GM12864 (cell line): ENCODE data around the gene PLPPR3.
"Not testable (repeated sequence)": the region's sequence is repeated elsewhere in the genome, so short reads cannot be mapped to it uniquely, and the experiment has no call there.

Experiments
- DNase-seq: peaks from one replicate; pipeline ENCODE4 v3.0.0-alpha.2; 2011; ENCODE audit warnings: low read depth
- H3K4me3 ChIP-seq: 2 replicates; pipeline ENCODE4 v1.5.1; 2011; ENCODE audit warnings: mild to moderate bottlenecking, low read depth, low read length, control low read depth
- TF ChIP-seq, protein P1 (sequence below): IDR thresholded peaks from 2 replicates; pipeline ENCODE4 v1.5.1; 2011; ENCODE audit warnings: low read depth, mild to moderate bottlenecking, moderate library complexity, low read length, control low read depth, inconsistent platforms; ENCODE audit errors: missing control alignments

PLPPR3 gene

DNA sequence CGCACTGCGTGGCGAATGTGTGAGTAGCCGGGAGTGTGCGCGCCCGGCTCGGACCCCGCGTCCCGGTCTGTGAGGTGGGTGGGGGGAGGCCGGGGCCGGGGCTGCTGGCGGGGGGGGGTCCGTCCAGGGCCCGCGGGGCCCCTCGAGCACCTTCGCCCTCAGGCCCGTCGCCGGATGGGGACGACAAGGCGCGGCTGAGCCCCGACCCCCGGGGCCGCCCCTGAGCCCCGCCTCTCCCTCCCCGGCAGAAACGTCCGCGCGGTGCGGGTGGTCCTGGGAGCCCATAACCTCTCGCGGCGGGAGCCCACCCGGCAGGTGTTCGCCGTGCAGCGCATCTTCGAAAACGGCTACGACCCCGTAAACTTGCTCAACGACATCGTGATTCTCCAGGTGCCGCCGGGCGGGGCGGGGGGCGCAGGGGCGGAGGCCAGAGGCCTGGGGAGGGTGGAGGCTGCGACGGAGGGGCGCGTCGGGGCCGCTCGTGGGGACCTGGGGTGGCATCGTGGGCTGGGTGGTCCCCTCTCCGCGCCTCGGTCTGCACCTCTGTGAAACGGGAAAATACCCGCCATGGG is 31.3 kb upstream of the PLPPR3 start:
- TF ChIP-seq, protein P1, sequence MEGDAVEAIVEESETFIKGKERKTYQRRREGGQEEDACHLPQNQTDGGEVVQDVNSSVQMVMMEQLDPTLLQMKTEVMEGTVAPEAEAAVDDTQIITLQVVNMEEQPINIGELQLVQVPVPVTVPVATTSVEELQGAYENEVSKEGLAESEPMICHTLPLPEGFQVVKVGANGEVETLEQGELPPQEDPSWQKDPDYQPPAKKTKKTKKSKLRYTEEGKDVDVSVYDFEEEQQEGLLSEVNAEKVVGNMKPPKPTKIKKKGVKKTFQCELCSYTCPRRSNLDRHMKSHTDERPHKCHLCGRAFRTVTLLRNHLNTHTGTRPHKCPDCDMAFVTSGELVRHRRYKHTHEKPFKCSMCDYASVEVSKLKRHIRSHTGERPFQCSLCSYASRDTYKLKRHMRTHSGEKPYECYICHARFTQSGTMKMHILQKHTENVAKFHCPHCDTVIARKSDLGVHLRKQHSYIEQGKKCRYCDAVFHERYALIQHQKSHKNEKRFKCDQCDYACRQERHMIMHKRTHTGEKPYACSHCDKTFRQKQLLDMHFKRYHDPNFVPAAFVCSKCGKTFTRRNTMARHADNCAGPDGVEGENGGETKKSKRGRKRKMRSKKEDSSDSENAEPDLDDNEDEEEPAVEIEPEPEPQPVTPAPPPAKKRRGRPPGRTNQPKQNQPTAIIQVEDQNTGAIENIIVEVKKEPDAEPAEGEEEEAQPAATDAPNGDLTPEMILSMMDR = no peak
- DNase-seq = no peak
- H3K4me3 ChIP-seq = no peak overlapping the region

DNA sequence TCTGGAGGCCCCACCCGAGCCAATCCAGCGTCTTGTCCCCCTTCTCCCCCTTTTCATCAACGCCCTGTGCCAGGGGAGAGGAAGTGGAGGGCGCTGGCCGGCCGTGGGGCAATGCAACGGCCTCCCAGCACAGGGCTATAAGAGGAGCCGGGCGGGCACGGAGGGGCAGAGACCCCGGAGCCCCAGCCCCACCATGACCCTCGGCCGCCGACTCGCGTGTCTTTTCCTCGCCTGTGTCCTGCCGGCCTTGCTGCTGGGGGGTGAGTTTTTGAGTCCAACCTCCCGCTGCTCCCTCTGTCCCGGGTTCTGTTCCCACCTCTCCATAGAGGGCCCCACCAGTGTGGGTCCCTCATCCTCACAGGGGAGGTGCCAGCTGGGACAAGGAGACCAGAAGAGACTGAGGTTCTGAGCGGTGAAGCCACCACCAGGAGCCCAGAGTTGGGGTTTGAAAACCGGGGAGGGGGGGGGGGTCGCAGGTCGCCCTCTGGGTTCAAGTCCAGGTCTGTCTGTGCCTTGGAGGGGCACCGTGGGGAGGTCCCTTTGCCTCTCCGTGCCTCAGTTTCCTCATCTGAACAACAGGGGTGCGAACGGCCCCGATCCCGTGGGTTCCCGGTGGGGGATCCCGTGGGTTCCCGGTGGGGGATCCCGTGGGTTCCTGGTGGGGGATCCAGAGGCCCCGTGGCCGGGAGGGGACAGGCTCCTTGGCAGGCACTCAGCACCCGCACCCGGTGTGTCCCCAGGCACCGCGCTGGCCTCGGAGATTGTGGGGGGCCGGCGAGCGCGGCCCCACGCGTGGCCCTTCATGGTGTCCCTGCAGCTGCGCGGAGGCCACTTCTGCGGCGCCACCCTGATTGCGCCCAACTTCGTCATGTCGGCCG is 30.6 kb upstream of the PLPPR3 start, which contains the start of gene ELANE:
ELANE (plus strand) TSS at position 168 of the 878 bp plus-strand sequence; CDS start at position 194, 26 bp downstream.
- DNase-seq = no peak
- H3K4me3 ChIP-seq = no peak within 1 kb of the TSS
- TF ChIP-seq, protein P1 = no peak

DNA sequence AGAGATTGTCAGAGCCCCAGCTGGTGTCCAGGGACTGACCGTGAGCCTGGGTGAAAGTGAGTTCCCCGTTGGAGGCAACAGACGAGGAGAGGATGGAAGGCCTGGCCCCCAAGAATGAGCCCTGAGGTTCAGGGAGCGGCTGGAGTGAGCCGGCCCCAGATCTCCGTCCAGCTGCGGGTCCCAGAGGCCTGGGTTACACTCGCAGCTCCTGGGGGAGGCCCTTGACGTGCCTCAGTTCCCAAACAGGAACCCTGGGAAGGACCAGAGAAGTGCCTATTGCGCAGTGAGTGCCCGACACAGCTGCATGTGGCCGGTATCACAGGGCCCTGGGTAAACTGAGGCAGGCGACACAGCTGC is 29.2 kb upstream of the PLPPR3 start:
- no peak for DNase-seq
- H3K4me3 ChIP-seq = no peak overlapping the region
- TF ChIP-seq, protein P1 = no peak

DNA sequence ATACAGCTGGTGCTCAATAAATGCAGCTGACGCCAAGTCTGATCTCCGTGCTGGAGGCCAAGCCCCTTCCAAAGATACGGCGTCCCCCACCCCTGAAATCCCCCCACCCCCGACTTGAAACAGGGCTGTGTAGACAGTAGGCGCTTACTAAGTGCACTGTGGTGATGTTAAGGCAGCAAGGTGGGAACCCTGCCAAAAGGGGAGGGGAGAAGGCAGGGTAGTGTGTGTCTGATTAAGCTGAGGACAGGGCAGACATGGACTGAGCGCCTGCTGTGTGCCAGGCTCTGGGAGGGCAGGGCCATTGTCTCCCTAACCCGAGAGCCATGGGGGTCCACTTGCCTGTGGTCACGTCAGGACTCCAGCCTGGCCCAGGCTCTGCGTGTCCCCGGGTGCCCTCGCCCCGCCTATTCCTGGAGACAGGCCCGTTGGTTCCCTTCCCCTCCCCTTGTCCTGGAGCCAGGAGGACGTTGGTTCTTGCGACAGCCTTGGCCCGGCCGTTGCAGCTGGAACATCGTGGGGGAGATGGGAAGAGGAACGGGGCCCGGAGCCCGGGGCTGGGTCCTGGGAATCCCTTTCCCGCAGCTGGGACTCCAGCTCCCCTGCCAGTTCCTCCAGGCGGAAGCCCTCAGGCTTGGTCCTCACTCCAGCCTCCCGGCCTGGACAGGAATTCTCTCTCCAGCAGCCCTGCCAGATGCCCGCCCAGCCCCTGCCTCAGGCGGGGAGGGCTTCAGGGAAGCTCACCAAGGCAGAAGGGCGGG is 28.6 kb upstream of the PLPPR3 start:
- TF ChIP-seq, protein P1 = no peak
- H3K4me3 ChIP-seq = no peak overlapping the region
- DNase-seq = no peak

DNA sequence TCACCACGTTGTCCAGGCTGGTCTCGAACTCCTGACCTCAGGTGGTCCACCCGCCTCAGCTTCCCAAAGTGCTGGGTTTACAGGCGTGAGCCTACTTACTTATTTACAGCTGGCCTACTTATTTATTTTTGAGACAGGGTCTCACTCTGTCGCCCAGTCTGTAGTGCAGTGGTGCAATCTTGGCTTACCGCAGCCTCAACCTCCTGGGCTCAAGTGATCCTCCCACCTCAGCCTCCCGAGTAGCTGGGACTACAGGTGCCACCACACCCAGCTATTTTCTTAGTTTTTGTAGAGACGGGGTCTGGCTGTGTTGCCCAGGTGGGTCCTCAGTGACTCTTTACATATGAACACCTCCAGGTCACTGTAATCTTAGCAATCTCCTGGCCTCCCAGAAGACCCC is 27.4 kb upstream of the PLPPR3 start:
- not testable (repeated sequence) for H3K4me3 ChIP-seq, DNase-seq

DNA sequence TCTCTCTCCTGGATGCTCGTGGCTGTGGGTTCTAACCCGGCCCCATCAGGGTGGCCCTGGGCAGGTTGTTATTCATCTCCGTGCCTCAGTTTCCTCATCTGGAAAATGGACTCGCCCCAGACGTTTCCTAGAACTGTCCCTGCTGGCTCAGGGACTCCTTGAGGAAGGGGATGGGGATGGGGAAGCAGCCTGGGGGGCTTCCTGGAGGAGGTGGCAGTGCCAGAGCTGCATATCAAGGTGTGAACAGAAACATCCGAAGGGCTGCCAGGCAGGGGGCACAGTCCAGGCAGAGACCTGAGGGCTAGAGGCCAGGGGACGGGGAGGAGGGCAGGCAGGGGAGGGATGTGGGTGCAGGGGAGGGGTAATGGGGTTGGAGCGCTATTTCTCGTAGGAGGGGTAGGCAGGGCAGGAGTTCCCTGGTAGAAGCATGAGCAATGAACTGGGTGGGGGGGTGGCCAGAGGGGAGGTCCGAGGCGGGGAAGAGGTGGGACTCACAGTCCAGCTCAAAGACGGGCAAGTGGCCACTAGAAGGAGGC is 26.7 kb upstream of the PLPPR3 start:
- no peak for DNase-seq
- H3K4me3 ChIP-seq = no peak overlapping the region
- TF ChIP-seq, protein P1 = no peak

DNA sequence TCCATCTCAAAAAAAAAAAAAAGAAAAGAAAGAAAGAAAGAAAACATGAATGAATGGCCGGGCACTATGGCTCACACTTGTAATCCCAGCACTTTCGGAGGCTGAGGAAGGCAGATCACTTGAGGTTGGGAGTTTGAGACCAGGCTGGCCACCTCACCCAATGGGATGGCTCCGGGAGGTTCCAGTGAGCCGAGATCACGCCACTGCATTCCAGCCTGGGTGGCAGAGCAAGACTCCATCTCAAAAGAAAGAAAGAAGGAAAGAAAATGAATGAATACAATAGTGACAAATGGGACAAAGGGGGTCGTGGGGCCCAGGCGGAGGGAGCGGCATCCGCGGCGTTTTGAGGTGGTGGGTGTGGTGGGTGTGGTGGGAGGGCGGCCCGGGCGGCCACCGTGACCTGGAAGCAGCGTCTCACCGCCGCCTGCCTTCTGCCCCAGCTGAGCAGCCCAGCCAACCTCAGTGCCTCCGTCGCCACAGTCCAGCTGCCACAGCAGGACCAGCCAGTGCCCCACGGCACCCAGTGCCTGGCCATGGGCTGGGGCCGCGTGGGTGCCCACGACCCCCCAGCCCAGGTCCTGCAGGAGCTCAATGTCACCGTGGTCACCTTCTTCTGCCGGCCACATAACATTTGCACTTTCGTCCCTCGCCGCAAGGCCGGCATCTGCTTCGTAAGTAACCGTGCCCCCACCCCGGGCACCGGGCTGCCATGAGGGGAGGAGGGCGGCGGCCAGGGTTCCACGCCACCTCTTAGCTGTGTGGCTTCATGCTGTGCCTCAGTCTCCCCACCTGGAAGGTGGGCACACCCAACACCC is 24.2 kb upstream of the PLPPR3 start:
- no peak for DNase-seq
- no peak overlapping the region for H3K4me3 ChIP-seq
- TF ChIP-seq, protein P1 = no peak
